Upper lobe of left lung (tissue), 6 donors: ENCODE measurements around the gene APOB. TPM values are rescaled to one million over a fixed set of nuclear protein-coding genes. Genes with fewer than 3 reads are reported as not detected.
A peak's percentile ranks its signal among the peaks of the same experiment; 100 is the strongest.

Source experiments
- ATAC-seq, 2 donors: fragments of 200-7000 bp; cut with Tn5 transposase; one replicate each; pipeline ENCODE4 v1.9.1; 2022; ENCODE audit warnings: mild to moderate bottlenecking in 2 of 2, moderate library complexity in 2 of 2; ENCODE audit not compliant: low FRiP score in 2 of 2
- DNase-seq, 2 donors: peaks; one replicate each; pipeline ENCODE4 v3.0.0-alpha.2; 2019 to 2020
- H3K27ac ChIP-seq, 4 donors: fragments of 200-600 bp; sonication (generic); one replicate each; pipeline ENCODE4 v1.5.1; 2016 to 2019
- H3K27me3 ChIP-seq, 4 donors: fragments of 200-600 bp; sonication (generic); one replicate each; pipeline ENCODE4 v1.5.1; 2017 to 2019
- H3K36me3 ChIP-seq, 4 donors: fragments of 200-600 bp; sonication (generic); one replicate each; pipeline ENCODE4 v1.5.1; 2016 to 2019
- H3K4me1 ChIP-seq, 4 donors: fragments of 200-600 bp; sonication (generic); one replicate each; pipeline ENCODE4 v1.5.1; 2018 to 2019
- H3K4me3 ChIP-seq, 4 donors: fragments of 200-600 bp; sonication (generic); one replicate each; pipeline ENCODE4 v1.5.1; 2017 to 2019; ENCODE audit warnings: mild to moderate bottlenecking in 2 of 4, moderate library complexity in 1 of 4
- H3K9me3 ChIP-seq, 4 donors: fragments of 200-600 bp; sonication (generic); one replicate each; pipeline ENCODE4 v1.5.1; 2018 to 2019
- CTCF ChIP-seq, 6 experiments: fragments of 450-650 bp in 4 of 6; fragments of 200-600 bp in 2 of 6; sonication (generic) in 2 of 6; IDR thresholded peaks; one replicate each; pipeline ENCODE4 v1.5.1; 2016 to 2019; ENCODE audit warnings: antibody characterized with exemption in 6 of 6
- EP300 ChIP-seq, 4 donors: sonication (generic); formaldehyde crosslinking; IDR thresholded peaks; one replicate each; pipeline ENCODE4 v1.5.1; 2017; ENCODE audit warnings: antibody characterized with exemption in 4 of 4, control low read depth in 2 of 4
- POLR2A ChIP-seq, 4 donors: fragments of 450-650 bp; IDR thresholded peaks; one replicate each; pipeline ENCODE4 v1.5.1; 2016 to 2017; ENCODE audit warnings: antibody characterized with exemption in 4 of 4, mild to moderate bottlenecking in 2 of 4
- POLR2AphosphoS5 ChIP-seq, 2 donors: sonication (generic); formaldehyde crosslinking; IDR thresholded peaks; one replicate each; pipeline ENCODE4 v1.5.1; 2017; ENCODE audit warnings: antibody characterized with exemption in 2 of 2
- WGBS, 2 donors: methylation state at CpG; one replicate each; pipeline ENCODE4 v1.1.5; 2017 to 2018; 5-methylcytosine and 5-hydroxymethylcytosine counted together
- total RNA-seq, 6 donors: library from RNA; depleted of rRNA in 4 of 6; stranded (reverse); fragments of >200 nt in 4 of 6; gene quantifications; one replicate each; pipeline versions ENCODE4 v1.1.0 to v1.2.1, GENCODE V29; 2016 to 2021
- donor health status: DM: no; HTN: no; CAD: no; lungs with moderate emphysema.
- donor health status: DM: no; HTN: yes; CAD: no; lungs with severe emphysema.

Gene APOB
- total RNA-seq, 6 donors from 2014 or later = under 0.01 to 2.1 (median 0.60) TPM

DNA sequence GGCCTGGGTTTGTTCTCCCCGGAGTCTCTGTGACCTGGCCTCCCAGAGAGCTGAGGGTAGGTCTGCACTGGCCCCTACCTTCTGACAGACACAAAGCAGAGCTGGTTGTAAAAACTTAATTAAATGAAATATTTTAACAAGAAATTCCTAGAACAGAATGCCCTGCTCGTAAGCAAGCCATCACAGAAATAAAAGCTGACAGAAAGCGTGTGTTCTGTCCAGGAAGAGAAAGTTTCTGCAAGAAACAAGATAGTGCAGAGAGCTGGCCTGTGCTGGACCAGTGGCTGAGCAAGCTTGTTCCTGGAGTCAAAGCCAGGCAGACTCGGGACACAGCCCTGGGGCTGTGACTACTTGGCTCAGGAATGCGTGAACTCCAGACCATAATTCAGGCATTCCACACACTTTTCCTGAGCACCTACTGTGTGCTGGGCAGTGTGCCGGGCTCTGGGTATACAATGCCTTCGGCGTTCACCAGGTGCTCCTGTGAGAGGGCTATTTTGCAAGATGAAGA is 51.6 kb downstream of the APOB start:
- peak overlapping the region in 1 of 4 donors; percentile 28 for H3K27ac ChIP-seq
- DNase-seq (peak in 1 of 2 donors; percentile 26), ATAC-seq (peak in 1 of 2 donors; percentile 52)
- TF ChIP-seq POLR2A (IDR thresholded peaks at IDR 0.05) (no peak), EP300 (IDR thresholded peaks at IDR 0.05) (no peak), CTCF (IDR thresholded peaks at IDR 0.05) (no peak), POLR2AphosphoS5 (IDR thresholded peaks at IDR 0.05) (no peak)
- 45 to 68% methylated on average over 4 to 8 of the region's 8 CpGs for WGBS, 2 donors
- peaks cover 0 to 4% (median 1%) of the 10 kb centered on the region in 4 donors for H3K4me1 ChIP-seq
- H3K27me3 ChIP-seq = no peaks in the 10 kb centered on the region
- H3K4me3 ChIP-seq = no peak overlapping the region
- H3K36me3 ChIP-seq = no peaks in the 10 kb centered on the region
- H3K9me3 ChIP-seq = no peaks in the 10 kb centered on the region

GRCh38 chr2:20990442-20991430 is 53.1 kb downstream of the APOB start:
- no peaks in the 10 kb centered on the region for H3K9me3 ChIP-seq
- peaks cover 0 to 4% (median 1%) of the 10 kb centered on the region in 4 donors for H3K4me1 ChIP-seq
- TF ChIP-seq CTCF (IDR thresholded peaks at IDR 0.05) = no peak
- no peak for TF ChIP-seq POLR2A (IDR thresholded peaks at IDR 0.05)
- TF ChIP-seq EP300 (IDR thresholded peaks at IDR 0.05) = no peak
- no peak for TF ChIP-seq POLR2AphosphoS5 (IDR thresholded peaks at IDR 0.05)
- no peak overlapping the region for H3K27ac ChIP-seq
- ATAC-seq (no peak), DNase-seq (peak in 1 of 2 donors; percentile 53)
- no peaks in the 10 kb centered on the region for H3K27me3 ChIP-seq
- no peak overlapping the region for H3K4me3 ChIP-seq
- WGBS, 2 donors = 74 to 80% methylated on average over 16 to 20 of the region's 20 CpGs
- H3K36me3 ChIP-seq = no peaks in the 10 kb centered on the region

DNA sequence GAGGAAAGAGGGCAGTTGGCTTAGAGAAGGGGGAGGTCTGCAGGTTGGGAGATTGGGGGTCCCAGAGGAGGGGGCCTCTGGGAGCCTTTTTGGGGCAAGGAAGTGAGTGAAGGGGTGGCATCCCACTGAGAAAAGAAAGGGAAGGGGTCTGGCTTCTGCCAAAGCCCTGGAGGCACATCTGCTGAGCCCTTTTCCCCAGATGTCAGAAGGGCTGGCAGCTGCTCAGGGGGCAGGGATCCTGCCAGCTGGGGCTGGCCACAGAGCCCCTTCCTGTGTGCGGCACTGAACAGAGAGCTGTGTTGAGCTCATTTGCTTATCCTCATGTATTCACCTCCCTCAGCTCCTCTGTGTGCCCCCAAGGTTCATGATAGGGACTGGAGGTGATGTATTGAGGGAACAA is 54.5 kb downstream of the APOB start:
- 63 to 75% methylated on average over 1 of the region's 1 CpG for WGBS, 2 donors
- H3K27ac ChIP-seq = no peak overlapping the region
- peaks cover 0 to 4% (median 1%) of the 10 kb centered on the region in 4 donors for H3K4me1 ChIP-seq
- H3K36me3 ChIP-seq = no peaks in the 10 kb centered on the region
- H3K27me3 ChIP-seq = no peaks in the 10 kb centered on the region
- H3K4me3 ChIP-seq = no peak overlapping the region
- TF ChIP-seq CTCF (IDR thresholded peaks at IDR 0.05) (no peak), EP300 (IDR thresholded peaks at IDR 0.05) (no peak), POLR2A (IDR thresholded peaks at IDR 0.05) (no peak), POLR2AphosphoS5 (IDR thresholded peaks at IDR 0.05) (no peak)
- peak in 1 of 2 donors; percentile 10 for DNase-seq
- no peak for ATAC-seq
- H3K9me3 ChIP-seq = no peaks in the 10 kb centered on the region

GRCh38 chr2:20988905-20989304 is 55.0 kb downstream of the APOB start:
- no peaks in the 10 kb centered on the region for H3K27me3 ChIP-seq
- no peaks in the 10 kb centered on the region for H3K9me3 ChIP-seq
- H3K36me3 ChIP-seq = no peaks in the 10 kb centered on the region
- H3K27ac ChIP-seq = no peak overlapping the region
- peaks cover 0 to 4% (median 1%) of the 10 kb centered on the region in 4 donors for H3K4me1 ChIP-seq
- WGBS, 2 donors = 14 to 64% methylated on average over 2 to 4 of the region's 4 CpGs
- no peak for TF ChIP-seq EP300 (IDR thresholded peaks at IDR 0.05)
- ATAC-seq = no peak
- no peak overlapping the region for H3K4me3 ChIP-seq
- DNase-seq = peak in 1 of 2 donors; percentile 28
